Psoas muscle (tissue), 8 donors: ENCODE data around the gene AJUBA. TPM values are rescaled to one million over a fixed set of nuclear protein-coding genes. Genes with fewer than 3 reads are reported as not detected.

Source experiments
- ATAC-seq, 4 donors: fragments of 200-7000 bp; cut with Tn5 transposase; one replicate each; pipeline ENCODE4 v1.9.1; 2020; ENCODE audit warnings: moderate library complexity in 3 of 4, mild to moderate bottlenecking in 2 of 4
- DNase-seq, 2 donors: peaks; one replicate each; pipeline ENCODE4 v3.0.0-alpha.2; 2020
- H3K27ac ChIP-seq: fragments of 200-600 bp; one replicate; pipeline ENCODE4 v1.8.0; 2022
- H3K27me3 ChIP-seq, 3 donors: fragments of 200-600 bp in 1 of 3; one replicate each; pipeline versions ENCODE4 v1.6.1 to v1.8.0; 2013 to 2022; ENCODE audit warnings: low read length in 2 of 3, mild to moderate bottlenecking in 2 of 3, moderate library complexity in 1 of 3; ENCODE audit not compliant: insufficient read depth in 3 of 3
- H3K36me3 ChIP-seq, 2 donors: fragments of 200-600 bp in 1 of 2; one replicate each; pipeline versions ENCODE4 v1.6.1 to v1.8.0; 2013 to 2022; ENCODE audit warnings: low read depth in 1 of 2, mild to moderate bottlenecking in 1 of 2, moderate library complexity in 1 of 2; ENCODE audit not compliant: insufficient read depth in 1 of 2
- H3K4me1 ChIP-seq: fragments of 200-600 bp; one replicate; pipeline ENCODE4 v1.8.0; 2022
- H3K4me3 ChIP-seq: fragments of 200-600 bp; one replicate; pipeline ENCODE4 v1.8.0; 2022; ENCODE audit warnings: mild to moderate bottlenecking
- H3K9me3 ChIP-seq: fragments of 200-600 bp; one replicate; pipeline ENCODE4 v1.8.0; 2022
- WGBS, 3 donors: extraction: QIAGEN DNeasy Blood & Tissue Kit; methylation state at CpG; one replicate each; pipeline versions ENCODE4 v1.1.6 to v1.1.7; 2013; 5-methylcytosine and 5-hydroxymethylcytosine counted together
- intact Hi-C, 2 donors: fragments of 100-400 bp; cut with DNase I; formaldehyde crosslinking; loops; one replicate each; pipeline versions ENCODE4 v1.11.0 to v1.14.2; 2022
- polyA plus RNA-seq, 3 donors: library from polyadenylated mRNA; stranded (reverse); fragments of 200-250 nt; gene quantifications; one replicate each; pipeline ENCODE4 v1.2.3, GENCODE V29; 2013
- total RNA-seq, 4 donors: library from RNA; stranded (reverse); fragmentation: NEBNext Ultra II Directional in 2 of 4; extraction: Animal tissue kit (Norgen Biotek cat#: 25700) in 2 of 4; gene quantifications; one replicate each; pipeline versions ENCODE4 v1.2.1 to v1.2.4, GENCODE V29; 2021 to 2023
- TF ChIP-seq, protein P1 (sequence below): fragments of 200-600 bp; IDR thresholded peaks from one replicate; pipeline ENCODE4 v1.8.0; 2022; ENCODE audit warnings: antibody characterized with exemption
- donor health status: healthy with polysubstance abuse.
- donor health status: DM: no; HTN: no; CAD: no; lungs with moderate emphysema.
- donor health status: Bipolar disorder and iron deficiency.
- donor health status: healthy.
- donor health status: DM: yes; HTN: yes; CAD: no.
- donor health status: DM: no; HTN: no; CAD: no.
- donor health status: DM: no; HTN: no; CAD: no.
- donor health status: DM: yes; HTN: yes; CAD: no.

The AJUBA gene
- total and polyA plus RNA-seq, 7 donors = 0.65 to 1.5 (median 0.95) TPM

GRCh38 chr14:22922294-22922693, 60.1 kb downstream of the AJUBA start:
- H3K4me3 ChIP-seq = no peak overlapping the region
- H3K27me3 ChIP-seq = no peaks in the 10 kb centered on the region
- H3K27ac ChIP-seq = no peak overlapping the region
- no peaks in the 10 kb centered on the region for H3K9me3 ChIP-seq
- TF ChIP-seq, protein P1, sequence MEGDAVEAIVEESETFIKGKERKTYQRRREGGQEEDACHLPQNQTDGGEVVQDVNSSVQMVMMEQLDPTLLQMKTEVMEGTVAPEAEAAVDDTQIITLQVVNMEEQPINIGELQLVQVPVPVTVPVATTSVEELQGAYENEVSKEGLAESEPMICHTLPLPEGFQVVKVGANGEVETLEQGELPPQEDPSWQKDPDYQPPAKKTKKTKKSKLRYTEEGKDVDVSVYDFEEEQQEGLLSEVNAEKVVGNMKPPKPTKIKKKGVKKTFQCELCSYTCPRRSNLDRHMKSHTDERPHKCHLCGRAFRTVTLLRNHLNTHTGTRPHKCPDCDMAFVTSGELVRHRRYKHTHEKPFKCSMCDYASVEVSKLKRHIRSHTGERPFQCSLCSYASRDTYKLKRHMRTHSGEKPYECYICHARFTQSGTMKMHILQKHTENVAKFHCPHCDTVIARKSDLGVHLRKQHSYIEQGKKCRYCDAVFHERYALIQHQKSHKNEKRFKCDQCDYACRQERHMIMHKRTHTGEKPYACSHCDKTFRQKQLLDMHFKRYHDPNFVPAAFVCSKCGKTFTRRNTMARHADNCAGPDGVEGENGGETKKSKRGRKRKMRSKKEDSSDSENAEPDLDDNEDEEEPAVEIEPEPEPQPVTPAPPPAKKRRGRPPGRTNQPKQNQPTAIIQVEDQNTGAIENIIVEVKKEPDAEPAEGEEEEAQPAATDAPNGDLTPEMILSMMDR = no peak
- 74 to 88% (median 75%) methylated on average over 2 of the region's 2 CpGs for WGBS, 3 donors
- no peak for DNase-seq
- peaks cover 9 to 73% of the 10 kb centered on the region in 2 donors for H3K36me3 ChIP-seq
- intact Hi-C loops = no loop called here
- peaks cover 6% of the 10 kb centered on the region for H3K4me1 ChIP-seq
- no peak for ATAC-seq

Other genes starting within 250 kb of the AJUBA start
- gene OXA1L, start 215.9 kb downstream of the AJUBA start, total RNA-seq = 100 to 1,000 TPM in 3 of 4 donors, 10 to 100 TPM in 1; 90.7 to 151 (median 131) TPM
- gene OXA1L, start 215.9 kb downstream of the AJUBA start, polyA plus RNA-seq = 100 to 1,000 TPM; 115 to 168 (median 158) TPM
- 1 to 10 TPM; 1.3 to 2.6 (median 2.0) TPM for gene SLC7A7, start 167.1 kb downstream of the AJUBA start, total RNA-seq
- 1 to 10 TPM in 1 of 3 donors, under 1 TPM in 2; 0.93 to 2.6 (median 0.97) TPM for gene SLC7A7, start 167.1 kb downstream of the AJUBA start, polyA plus RNA-seq
- 10 to 100 TPM; 79.1 to 91.2 (median 84.9) TPM for gene MRPL52, start 152.7 kb downstream of the AJUBA start, total RNA-seq
- 100 to 1,000 TPM in 2 of 3 donors, 10 to 100 TPM in 1; 92.0 to 246 (median 102) TPM for gene MRPL52, start 152.7 kb downstream of the AJUBA start, polyA plus RNA-seq
- gene MMP14, start 146.0 kb downstream of the AJUBA start, total RNA-seq = 10 to 100 TPM in 3 of 4 donors, 1 to 10 TPM in 1; 9.6 to 18.5 (median 14.7) TPM
- 10 to 100 TPM in 2 of 3 donors, 1 to 10 TPM in 1; 7.6 to 15.1 (median 10.0) TPM for gene MMP14, start 146.0 kb downstream of the AJUBA start, polyA plus RNA-seq
- gene LRP10, start 110.8 kb downstream of the AJUBA start, total RNA-seq = 10 to 100 TPM; 30.9 to 50.6 (median 40.6) TPM
- gene LRP10, start 110.8 kb downstream of the AJUBA start, polyA plus RNA-seq = 10 to 100 TPM; 18.1 to 42.7 (median 25.1) TPM
- gene REM2, start 99.3 kb downstream of the AJUBA start, total RNA-seq = under 1 TPM in 2 of 4 donors, not detected in 2; 0.21 to 0.34 TPM
- gene REM2, start 99.3 kb downstream of the AJUBA start, polyA plus RNA-seq = under 1 TPM; 0.05 to 0.18 (median 0.10) TPM
- 10 to 100 TPM; 25.4 to 42.1 (median 27.8) TPM for gene RBM23, start 63.4 kb downstream of the AJUBA start, total RNA-seq
- gene RBM23, start 63.4 kb downstream of the AJUBA start, polyA plus RNA-seq = 10 to 100 TPM; 18.4 to 35.7 (median 20.1) TPM
- gene PRMT5, start 53.2 kb downstream of the AJUBA start, total RNA-seq = 10 to 100 TPM; 67.5 to 80.4 (median 74.1) TPM
- 10 to 100 TPM; 45.3 to 99.5 (median 88.6) TPM for gene PRMT5, start 53.2 kb downstream of the AJUBA start, polyA plus RNA-seq
- gene HAUS4, start 25.5 kb downstream of the AJUBA start, total RNA-seq = 10 to 100 TPM; 11.3 to 19.3 (median 12.0) TPM
- gene HAUS4, start 25.5 kb downstream of the AJUBA start, polyA plus RNA-seq = 10 to 100 TPM; 13.7 to 23.7 (median 16.2) TPM
- 1 to 10 TPM; 2.1 to 5.1 (median 4.2) TPM for gene C14orf93, start 27.6 kb upstream of the AJUBA start, total RNA-seq
- gene C14orf93, start 27.6 kb upstream of the AJUBA start, polyA plus RNA-seq = 1 to 10 TPM; 1.7 to 4.1 (median 3.4) TPM
- gene PSMB5, start 52.3 kb upstream of the AJUBA start, total RNA-seq = 100 to 1,000 TPM; 156 to 307 (median 250) TPM
- 100 to 1,000 TPM; 304 to 619 (median 496) TPM for gene PSMB5, start 52.3 kb upstream of the AJUBA start, polyA plus RNA-seq
- gene PSMB11, start 59.7 kb upstream of the AJUBA start, total RNA-seq = not detected
- under 1 TPM in 2 of 3 donors, not detected in 1; 0.03 to 0.51 TPM for gene PSMB11, start 59.7 kb upstream of the AJUBA start, polyA plus RNA-seq
- gene CDH24, start 75.0 kb upstream of the AJUBA start, total RNA-seq = under 1 TPM; 0.30 to 0.77 (median 0.32) TPM
- gene CDH24, start 75.0 kb upstream of the AJUBA start, polyA plus RNA-seq = under 1 TPM; 0.31 to 0.51 (median 0.35) TPM
- 10 to 100 TPM; 75.3 to 83.2 (median 82.2) TPM for gene ACIN1, start 112.6 kb upstream of the AJUBA start, total RNA-seq
- 10 to 100 TPM; 45.2 to 57.6 (median 53.5) TPM for gene ACIN1, start 112.6 kb upstream of the AJUBA start, polyA plus RNA-seq
- 10 to 100 TPM; 24.2 to 31.3 (median 27.0) TPM for gene C14orf119, start 113.0 kb upstream of the AJUBA start, total RNA-seq
- gene C14orf119, start 113.0 kb upstream of the AJUBA start, polyA plus RNA-seq = 10 to 100 TPM; 23.2 to 65.3 (median 47.1) TPM
- gene CIROP, start 122.4 kb upstream of the AJUBA start, total RNA-seq = not detected
- under 1 TPM in 1 of 3 donors, not detected in 2; 0.03 TPM for gene CIROP, start 122.4 kb upstream of the AJUBA start, polyA plus RNA-seq
- gene CEBPE, start 136.7 kb upstream of the AJUBA start, total RNA-seq = under 1 TPM in 2 of 4 donors, not detected in 2; 0.17 to 0.22 TPM
- gene CEBPE, start 136.7 kb upstream of the AJUBA start, polyA plus RNA-seq = under 1 TPM in 2 of 3 donors, not detected in 1; 0.03 to 0.19 TPM
- gene SLC7A8, start 201.1 kb upstream of the AJUBA start, total RNA-seq = 10 to 100 TPM in 3 of 4 donors, 1 to 10 TPM in 1; 7.5 to 43.0 (median 24.1) TPM
- gene SLC7A8, start 201.1 kb upstream of the AJUBA start, polyA plus RNA-seq = 10 to 100 TPM; 10.4 to 72.6 (median 44.2) TPM